Neural progenitor cell (in vitro differentiated cells): Measurements from ENCODE around the gene MMP11. TPM values are rescaled to one million over a fixed set of nuclear protein-coding genes. Genes with fewer than 3 reads are reported as not detected.

Experiments
- DNase-seq: peaks from one replicate; pipeline ENCODE4 v3.0.0-alpha.2; 2016; ENCODE audit warnings: low spot score
- H2AFZ ChIP-seq: fragments of 200-600 bp; sonication (generic); replicated peaks from 2 replicates; pipeline ENCODE4 v1.6.1; 2016; ENCODE audit warnings: antibody characterized with exemption
- H3F3A ChIP-seq: fragments of 200-600 bp; sonication (generic); 2 replicates; pipeline ENCODE4 v1.6.1; 2016; ENCODE audit warnings: antibody characterized with exemption, low read depth
- H3K27ac ChIP-seq: fragments of 200-600 bp; sonication (generic); 2 replicates; pipeline ENCODE4 v1.5.1; 2016; ENCODE audit warnings: mild to moderate bottlenecking
- H3K27me3 ChIP-seq: fragments of 200-600 bp; sonication (generic); 2 replicates; pipeline ENCODE4 v1.6.1; 2016; ENCODE audit warnings: mild to moderate bottlenecking, moderate library complexity
- H3K36me3 ChIP-seq: fragments of 200-600 bp; sonication (generic); 2 replicates; pipeline ENCODE4 v1.5.1; 2016
- H3K4me1 ChIP-seq: fragments of 200-600 bp; sonication (generic); 2 replicates; pipeline ENCODE4 v1.6.1; 2016; ENCODE audit warnings: mixed run types
- H3K4me2 ChIP-seq: fragments of 200-600 bp; sonication (generic); 2 replicates; pipeline ENCODE4 v1.6.1; 2016
- H3K4me3 ChIP-seq: fragments of 200-600 bp; sonication (generic); 2 replicates; pipeline ENCODE4 v1.5.1; 2016
- H3K79me2 ChIP-seq: fragments of 200-600 bp; sonication (generic); 2 replicates; pipeline ENCODE4 v1.6.1; 2016; ENCODE audit warnings: low read depth
- H3K9ac ChIP-seq: fragments of 200-600 bp; sonication (generic); 2 replicates; pipeline ENCODE4 v1.6.1; 2016
- H3K9me3 ChIP-seq: fragments of 200-600 bp; sonication (generic); 2 replicates; pipeline ENCODE4 v1.5.1; 2016; ENCODE audit warnings: low read depth
- H4K20me1 ChIP-seq: fragments of 200-600 bp; sonication (generic); 2 replicates; pipeline ENCODE4 v1.6.1; 2016; ENCODE audit warnings: low read depth
- H3K27ac Mint-ChIP-seq: 3 replicates; pipeline ENCODE4 v1.8.0; 2021; ENCODE audit warnings: mixed read lengths
- H3K27me3 Mint-ChIP-seq: 2 replicates; pipeline ENCODE4 v1.8.0; 2022; ENCODE audit warnings: low read depth, mild to moderate bottlenecking, inconsistent platforms, moderate library complexity, mixed read lengths; ENCODE audit not compliant: insufficient read depth
- H3K36me3 Mint-ChIP-seq: 3 replicates; pipeline ENCODE4 v1.8.0; 2021; ENCODE audit warnings: mixed read lengths
- H3K4me1 Mint-ChIP-seq: 3 replicates; pipeline ENCODE4 v1.8.0; 2021; ENCODE audit warnings: mixed read lengths
- H3K4me3 Mint-ChIP-seq: 3 replicates; pipeline ENCODE4 v1.8.0; 2021; ENCODE audit warnings: mild to moderate bottlenecking, moderate library complexity, mixed read lengths
- H3K9me3 Mint-ChIP-seq: 3 replicates; pipeline ENCODE4 v1.8.0; 2020; ENCODE audit warnings: mixed read lengths
- EZH2 ChIP-seq: fragments of 200-600 bp; sonication (generic); IDR thresholded peaks from 2 replicates; pipeline ENCODE4 v1.6.1; 2017; ENCODE audit warnings: antibody characterized with exemption, mild to moderate bottlenecking, moderate library complexity
- EZH2phosphoT487 ChIP-seq: fragments of 200-600 bp; sonication (generic); IDR thresholded peaks from 2 replicates; pipeline ENCODE4 v1.6.1; 2017; ENCODE audit warnings: antibody characterized with exemption
- total RNA-seq: library from RNA; depleted of rRNA; stranded (reverse); fragments of >200 nt; gene quantifications from 2 replicates; pipeline ENCODE4 v1.2.3, GENCODE V29; 2015; ENCODE audit warnings: low replicate concordance
- TF ChIP-seq, protein P1 (sequence below): fragments of 200-600 bp; sonication (generic); IDR thresholded peaks from 2 replicates; pipeline ENCODE4 v1.5.1; 2017; ENCODE audit warnings: antibody characterized with exemption, mild to moderate bottlenecking

Gene MMP11
- total RNA-seq, 1 donor from 2014 or later = 4.1 TPM

DNA sequence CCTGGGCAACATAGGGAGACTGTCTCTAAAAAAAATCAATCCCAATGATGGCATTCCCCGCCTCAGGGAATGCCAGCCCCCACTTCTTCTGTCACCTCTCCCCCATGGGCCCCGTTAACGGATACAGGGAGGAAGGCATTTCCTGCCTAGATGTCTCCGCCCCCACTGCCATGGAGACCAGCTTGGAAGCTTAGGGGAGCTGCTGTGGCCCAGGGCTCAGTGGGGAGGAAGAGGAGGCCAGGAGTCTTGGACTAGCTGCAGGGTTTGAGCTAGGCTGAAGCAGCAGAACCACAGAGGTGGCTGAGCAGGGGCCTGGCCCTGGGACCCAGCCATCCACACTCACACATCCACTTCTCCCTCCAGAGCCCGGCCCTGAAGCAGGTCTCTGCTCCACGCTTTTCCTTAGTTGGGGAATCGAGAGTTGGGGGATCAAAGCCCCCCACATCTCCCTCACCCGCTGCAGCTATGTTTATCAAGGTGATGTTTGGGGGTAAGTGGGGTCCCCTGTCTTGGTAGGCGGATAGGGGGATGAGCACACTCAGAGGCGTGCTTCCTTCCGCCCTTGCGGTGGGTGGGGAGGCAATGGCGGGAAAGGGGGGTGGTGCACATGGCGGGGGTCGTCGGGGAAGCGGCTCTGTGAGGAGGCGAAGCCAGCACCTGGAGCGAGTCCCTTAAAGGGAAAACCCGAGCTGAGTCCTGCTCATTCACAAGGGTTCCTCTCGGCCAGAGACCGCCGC lies 9.6 kb upstream of the MMP11 start, which contains the start of gene C22orf15:
Gene C22orf15, plus strand, starts transcription at position 149 of the 737 bp plus-strand sequence. Its CDS starts 317 bp downstream, at position 466.
- H3K9ac ChIP-seq = no peak within 1 kb of the TSS
- Mint-ChIP-seq H3K36me3 (no peaks in the 10 kb centered on the region), H3K4me3 (peak within 1 kb of the TSS; percentile 58), H3K4me1 (peaks cover 29% of the 10 kb centered on the region), H3K27ac (peak within 1 kb of the TSS; percentile 97), H3K9me3 (no peaks in the 10 kb centered on the region), H3K27me3 (peaks cover 4% of the 10 kb centered on the region)
- H2AFZ ChIP-seq = peak within 1 kb of the TSS; percentile 43
- no peaks in the 10 kb centered on the region for H3K9me3 ChIP-seq
- peaks cover 4% of the 10 kb centered on the region for H3K27me3 ChIP-seq
- no peaks in the 10 kb centered on the region for H4K20me1 ChIP-seq
- no peak within 1 kb of the TSS for H3K4me3 ChIP-seq
- peaks cover 19% of the 10 kb centered on the region for H3K4me1 ChIP-seq
- H3K79me2 ChIP-seq = no peaks in the 10 kb centered on the region
- H3K27ac ChIP-seq = no peak within 1 kb of the TSS
- H3F3A ChIP-seq = peaks cover 26% of the 10 kb centered on the region
- H3K4me2 ChIP-seq = peak within 1 kb of the TSS; percentile 63
- no peaks in the 10 kb centered on the region for H3K36me3 ChIP-seq
- DNase-seq = peak; percentile 48
- no peak for TF ChIP-seq EZH2
- no peak for TF ChIP-seq EZH2phosphoT487
- TF ChIP-seq, protein P1, sequence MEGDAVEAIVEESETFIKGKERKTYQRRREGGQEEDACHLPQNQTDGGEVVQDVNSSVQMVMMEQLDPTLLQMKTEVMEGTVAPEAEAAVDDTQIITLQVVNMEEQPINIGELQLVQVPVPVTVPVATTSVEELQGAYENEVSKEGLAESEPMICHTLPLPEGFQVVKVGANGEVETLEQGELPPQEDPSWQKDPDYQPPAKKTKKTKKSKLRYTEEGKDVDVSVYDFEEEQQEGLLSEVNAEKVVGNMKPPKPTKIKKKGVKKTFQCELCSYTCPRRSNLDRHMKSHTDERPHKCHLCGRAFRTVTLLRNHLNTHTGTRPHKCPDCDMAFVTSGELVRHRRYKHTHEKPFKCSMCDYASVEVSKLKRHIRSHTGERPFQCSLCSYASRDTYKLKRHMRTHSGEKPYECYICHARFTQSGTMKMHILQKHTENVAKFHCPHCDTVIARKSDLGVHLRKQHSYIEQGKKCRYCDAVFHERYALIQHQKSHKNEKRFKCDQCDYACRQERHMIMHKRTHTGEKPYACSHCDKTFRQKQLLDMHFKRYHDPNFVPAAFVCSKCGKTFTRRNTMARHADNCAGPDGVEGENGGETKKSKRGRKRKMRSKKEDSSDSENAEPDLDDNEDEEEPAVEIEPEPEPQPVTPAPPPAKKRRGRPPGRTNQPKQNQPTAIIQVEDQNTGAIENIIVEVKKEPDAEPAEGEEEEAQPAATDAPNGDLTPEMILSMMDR = no peak

DNA sequence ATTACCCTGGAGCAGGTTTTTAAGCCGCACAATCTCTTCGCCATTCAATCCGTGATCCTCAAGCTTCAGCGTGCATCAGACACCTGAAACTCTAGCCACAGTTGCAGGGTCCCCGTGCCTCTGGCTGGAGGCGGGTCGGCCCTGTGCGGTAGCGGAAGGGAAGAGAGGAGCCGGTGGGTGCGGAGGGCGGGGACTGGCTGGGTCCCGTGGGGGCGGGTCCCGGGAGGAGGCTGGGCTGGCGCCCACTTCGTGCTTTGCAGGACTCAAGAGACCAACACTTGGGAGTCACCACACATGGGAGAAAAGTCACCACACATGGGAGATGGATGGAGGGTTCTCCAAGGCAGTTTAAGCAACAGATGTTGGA lies 9.1 kb upstream of the MMP11 start:
- DNase-seq = peak; percentile 45
- Mint-ChIP-seq H3K36me3 (no peaks in the 10 kb centered on the region), H3K4me3 (no peak overlapping the region)

DNA sequence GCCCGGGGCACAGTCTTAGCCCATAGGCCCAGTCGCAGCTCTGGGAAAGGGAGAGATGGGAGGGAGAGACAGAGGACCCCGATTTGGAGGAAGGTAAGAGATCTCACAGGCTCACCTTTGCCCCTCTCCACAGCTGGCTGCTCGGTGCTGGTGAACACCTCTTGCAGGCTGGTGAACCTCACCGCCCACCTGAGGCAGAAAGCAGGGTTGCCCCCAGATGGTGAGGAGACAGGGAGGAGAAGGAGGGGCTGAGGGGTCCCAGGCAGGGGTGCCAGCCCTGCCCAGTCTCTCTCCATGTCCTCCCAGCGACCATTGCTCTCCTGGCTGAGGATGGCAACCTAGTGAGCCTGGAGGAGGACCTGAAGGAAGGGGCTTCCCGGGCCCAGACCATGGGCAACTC lies 8.7 kb upstream of the MMP11 start:
- no peak overlapping the region for H3K27ac ChIP-seq
- H3K4me3 Mint-ChIP-seq = no peak overlapping the region
- peaks cover 7% of the 10 kb centered on the region for H3K27me3 Mint-ChIP-seq
- H3K36me3 Mint-ChIP-seq = no peaks in the 10 kb centered on the region
- peaks cover 29% of the 10 kb centered on the region for H3K4me1 Mint-ChIP-seq
- TF ChIP-seq EZH2 = no peak
- TF ChIP-seq, protein P1 = no peak
- TF ChIP-seq EZH2phosphoT487 = no peak
- H3F3A ChIP-seq = peaks cover 29% of the 10 kb centered on the region
- H3K27ac Mint-ChIP-seq = no peak overlapping the region
- H3K9me3 Mint-ChIP-seq = no peaks in the 10 kb centered on the region
- no peak overlapping the region for H3K9ac ChIP-seq
- no peaks in the 10 kb centered on the region for H3K9me3 ChIP-seq
- no peaks in the 10 kb centered on the region for H3K79me2 ChIP-seq
- no peak for DNase-seq
- H3K27me3 ChIP-seq = peaks cover 9% of the 10 kb centered on the region
- no peak overlapping the region for H3K4me3 ChIP-seq
- peaks cover 19% of the 10 kb centered on the region for H3K4me1 ChIP-seq
- H4K20me1 ChIP-seq = no peaks in the 10 kb centered on the region
- no peaks in the 10 kb centered on the region for H3K36me3 ChIP-seq
- H2AFZ ChIP-seq = peak overlapping the region; percentile 18
- peak overlapping the region; percentile 63 for H3K4me2 ChIP-seq

More for the DNA sequence above, 9.1 kb upstream of the MMP11 start:
- Histone ChIP-seq H4K20me1 (no peaks in the 10 kb centered on the region), H3K9me3 (no peaks in the 10 kb centered on the region), H2AFZ (peak overlapping the region; percentile 18), H3K4me3 (no peak overlapping the region), H3F3A (peaks cover 27% of the 10 kb centered on the region), H3K27me3 (peaks cover 5% of the 10 kb centered on the region), H3K4me2 (peak overlapping the region; percentile 63), H3K79me2 (no peaks in the 10 kb centered on the region), H3K27ac (no peak overlapping the region), H3K9ac (no peak overlapping the region), H3K4me1 (peaks cover 19% of the 10 kb centered on the region), H3K36me3 (no peaks in the 10 kb centered on the region)
- Mint-ChIP-seq H3K4me1 (peaks cover 29% of the 10 kb centered on the region), H3K27me3 (peaks cover 4% of the 10 kb centered on the region), H3K9me3 (no peaks in the 10 kb centered on the region), H3K27ac (no peak overlapping the region)
- no peak for TF ChIP-seq EZH2phosphoT487
- TF ChIP-seq, protein P1 = no peak
- no peak for TF ChIP-seq EZH2
